PC-3 (cell line): Measurements from ENCODE around the gene RHCE.

Experiments
- EZH2 ChIP-seq: fragments of 300-600 bp; sonication (generic); IDR thresholded peaks from one replicate; pipeline ENCODE4 v1.6.1; 2017; ENCODE audit warnings: antibody characterized with exemption, mild to moderate bottlenecking, low read length; ENCODE audit not compliant: unreplicated experiment
- EZH2phosphoT487 ChIP-seq: fragments of 300-600 bp; sonication (generic); IDR thresholded peaks from 2 replicates; pipeline ENCODE4 v1.6.1; 2018; ENCODE audit warnings: mild to moderate bottlenecking, antibody characterized with exemption, low read length, borderline replicate concordance
- TF ChIP-seq, protein P1 (sequence below): fragments of 300-600 bp; sonication (generic); conservative IDR thresholded peaks from 2 replicates; pipeline ENCODE4 v1.5.1; 2017; ENCODE audit warnings: antibody characterized with exemption, low read depth, mild to moderate bottlenecking, low read length

DNA sequence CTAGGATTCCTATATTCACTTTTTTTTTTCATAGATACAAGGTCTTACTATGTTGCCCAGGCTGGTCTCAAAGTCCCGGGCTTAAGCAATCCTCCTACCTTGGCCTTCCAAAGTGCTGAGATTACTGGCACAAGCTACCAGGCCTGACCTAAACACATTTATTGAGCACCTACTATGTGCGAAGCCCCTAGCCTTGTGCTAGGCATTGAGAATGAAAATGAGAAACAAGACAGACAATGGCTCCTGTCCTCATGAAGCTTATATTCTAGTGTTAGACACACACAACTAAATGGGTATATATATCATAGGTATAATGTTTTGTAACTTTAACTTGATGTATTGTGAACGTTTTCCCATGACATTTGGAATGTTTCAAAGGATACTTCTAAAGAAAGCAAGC, 71.0 kb downstream of the RHCE start:
- TF ChIP-seq EZH2phosphoT487 (no peak), EZH2 (no peak)
- TF ChIP-seq, protein P1, sequence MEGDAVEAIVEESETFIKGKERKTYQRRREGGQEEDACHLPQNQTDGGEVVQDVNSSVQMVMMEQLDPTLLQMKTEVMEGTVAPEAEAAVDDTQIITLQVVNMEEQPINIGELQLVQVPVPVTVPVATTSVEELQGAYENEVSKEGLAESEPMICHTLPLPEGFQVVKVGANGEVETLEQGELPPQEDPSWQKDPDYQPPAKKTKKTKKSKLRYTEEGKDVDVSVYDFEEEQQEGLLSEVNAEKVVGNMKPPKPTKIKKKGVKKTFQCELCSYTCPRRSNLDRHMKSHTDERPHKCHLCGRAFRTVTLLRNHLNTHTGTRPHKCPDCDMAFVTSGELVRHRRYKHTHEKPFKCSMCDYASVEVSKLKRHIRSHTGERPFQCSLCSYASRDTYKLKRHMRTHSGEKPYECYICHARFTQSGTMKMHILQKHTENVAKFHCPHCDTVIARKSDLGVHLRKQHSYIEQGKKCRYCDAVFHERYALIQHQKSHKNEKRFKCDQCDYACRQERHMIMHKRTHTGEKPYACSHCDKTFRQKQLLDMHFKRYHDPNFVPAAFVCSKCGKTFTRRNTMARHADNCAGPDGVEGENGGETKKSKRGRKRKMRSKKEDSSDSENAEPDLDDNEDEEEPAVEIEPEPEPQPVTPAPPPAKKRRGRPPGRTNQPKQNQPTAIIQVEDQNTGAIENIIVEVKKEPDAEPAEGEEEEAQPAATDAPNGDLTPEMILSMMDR = no peak
